ENCODE measurements around the gene LIPG.
"Not testable (repeated sequence)": the region's sequence is repeated elsewhere in the genome, so short reads cannot be mapped to it uniquely, and the experiment has no call there.

Gene LIPG

GRCh38 chr18:49580279-49580678 lies 18.4 kb downstream of the LIPG start:
- H3K4me3 ChIP-seq (ENCODE audit: low read depth, low read length) = no peak overlapping the region
- TF ChIP-seq CTCF (IDR thresholded peaks at IDR 0.05; ENCODE audit: low read depth, low read length) = no peak

GRCh38 chr18:49581371-49581770 lies 19.5 kb downstream of the LIPG start:
- no peak for TF ChIP-seq CTCF (IDR thresholded peaks at IDR 0.05; ENCODE audit: low read depth, low read length)
- no peak overlapping the region for H3K4me3 ChIP-seq (ENCODE audit: low read depth, low read length)

DNA sequence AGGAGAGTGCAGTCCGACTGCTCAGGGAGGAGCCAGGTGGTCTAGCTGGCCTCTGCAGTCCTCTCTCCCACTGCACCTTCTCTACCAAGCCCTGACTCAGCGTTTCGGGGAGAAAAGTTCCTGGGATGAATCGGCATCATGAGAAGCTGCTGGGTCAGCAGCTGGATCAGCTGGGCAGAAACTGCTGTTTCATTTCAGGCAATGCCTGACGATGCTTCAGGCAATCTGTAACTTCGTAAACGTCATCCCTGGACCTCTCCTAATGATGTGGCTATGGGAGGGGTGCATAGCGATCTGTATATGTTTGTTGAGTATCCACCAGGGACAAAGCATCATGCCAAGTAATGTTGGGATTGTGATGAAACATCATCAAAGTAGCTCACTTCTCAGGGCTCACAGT lies 20.7 kb downstream of the LIPG start:
- H3K4me3 ChIP-seq (ENCODE audit: low read depth, low read length) = no peak overlapping the region
- TF ChIP-seq CTCF (IDR thresholded peaks at IDR 0.05; ENCODE audit: low read depth, low read length) = no peak

GRCh38 chr18:49584394-49584793 lies 22.5 kb downstream of the LIPG start:
- no peak overlapping the region for H3K4me3 ChIP-seq (ENCODE audit: low read depth, low read length)
- no peak for TF ChIP-seq CTCF (IDR thresholded peaks at IDR 0.05; ENCODE audit: low read depth, low read length)

DNA sequence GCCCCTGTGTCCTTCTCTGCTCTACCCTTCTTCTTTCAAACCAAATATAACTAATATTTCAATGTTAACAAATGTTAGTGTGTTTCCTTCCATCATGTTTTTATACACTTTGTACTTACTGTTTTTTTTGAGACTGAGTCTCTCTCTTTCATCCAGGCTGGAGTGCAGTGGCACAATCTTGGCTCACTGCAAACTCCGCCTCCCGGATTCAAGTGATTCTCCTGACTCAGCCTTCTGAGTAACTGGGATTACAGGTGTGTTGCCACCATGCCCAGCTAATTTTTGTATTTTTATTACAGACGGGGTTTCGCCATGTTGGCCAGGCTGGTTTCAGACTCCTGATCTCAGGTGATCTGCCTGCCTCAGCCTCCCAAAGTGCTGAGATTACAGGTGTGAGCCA lies 23.1 kb downstream of the LIPG start:
- H3K4me3 ChIP-seq (ENCODE audit: low read depth, low read length) = not testable (repeated sequence)

GRCh38 chr18:49585781-49586663 lies 24.2 kb downstream of the LIPG start:
- H3K4me3 ChIP-seq (ENCODE audit: low read depth, low read length) = no peak overlapping the region
- TF ChIP-seq CTCF (IDR thresholded peaks at IDR 0.05; ENCODE audit: low read depth, low read length) = no peak

DNA sequence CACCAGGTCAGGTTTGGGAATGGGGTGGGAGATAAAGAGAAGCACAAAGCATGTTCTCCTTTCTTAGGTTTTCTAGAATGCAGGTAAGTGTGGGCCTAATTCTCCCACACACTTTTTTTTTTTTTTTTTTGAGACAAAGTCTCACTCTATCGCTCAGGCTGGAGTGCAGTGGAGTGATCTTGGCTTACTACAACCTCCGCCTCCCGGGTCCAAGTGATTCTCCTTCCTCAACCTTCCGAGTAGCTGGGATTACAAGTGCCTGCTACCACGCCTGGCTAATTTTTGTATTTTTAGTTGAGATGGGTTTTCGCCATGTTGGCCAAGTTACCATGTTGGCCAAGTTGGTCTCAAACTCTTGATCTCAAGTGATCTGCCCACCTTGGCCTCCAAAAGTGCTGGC lies 26.3 kb downstream of the LIPG start:
- H3K4me3 ChIP-seq (ENCODE audit: low read depth, low read length) = no peak overlapping the region
- TF ChIP-seq CTCF (IDR thresholded peaks at IDR 0.05; ENCODE audit: low read depth, low read length) = no peak

DNA sequence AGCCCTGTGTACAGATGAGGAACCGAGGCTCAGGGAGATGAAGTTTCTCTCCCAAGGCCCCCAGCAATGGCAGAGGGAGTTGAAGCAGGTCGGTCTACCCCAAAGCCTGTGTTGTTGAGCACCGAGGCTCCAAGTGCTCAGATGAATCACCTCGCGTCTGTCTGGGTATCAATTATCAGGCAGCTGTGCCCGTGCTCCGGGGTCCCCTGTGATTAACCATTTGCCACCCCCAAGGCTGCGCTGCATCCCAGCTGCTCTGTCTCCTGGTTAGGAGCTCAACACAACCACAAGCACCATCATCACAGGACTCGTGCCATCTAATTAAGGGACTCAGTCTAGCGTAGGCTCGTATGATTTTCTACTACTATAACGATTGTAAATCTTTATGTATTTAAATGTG lies 27.1 kb downstream of the LIPG start:
- no peak for TF ChIP-seq CTCF (IDR thresholded peaks at IDR 0.05; ENCODE audit: low read depth, low read length)
- H3K4me3 ChIP-seq (ENCODE audit: low read depth, low read length) = no peak overlapping the region
